K562 (cell line): Measurements from ENCODE around the gene ACSL3.

Experiments
- CBFA2T3 ChIP-seq: fragments of 450-650 bp; IDR thresholded peaks from 2 replicates; pipeline ENCODE4 v1.6.1; 2017
- NFYB ChIP-seq: IDR thresholded peaks from 2 replicates; pipeline ENCODE4 v1.6.1; 2011; ENCODE audit warnings: mild to moderate bottlenecking, moderate library complexity; ENCODE audit not compliant: insufficient read length; ENCODE audit errors: extremely low read depth
- POLR2AphosphoS5 ChIP-seq: IDR thresholded peaks from 2 replicates; pipeline ENCODE4 v1.6.1; 2011; ENCODE audit warnings: mild to moderate bottlenecking, low read depth, low read length, moderate library complexity; ENCODE audit not compliant: control insufficient read depth, insufficient read depth
- TEAD2 ChIP-seq: fragments of 450-650 bp; IDR thresholded peaks from 2 replicates; pipeline ENCODE4 v1.6.1; 2016; ENCODE audit warnings: missing genetic modification characterization, control low read depth, missing compliant biosample characterization
- ZNF408 ChIP-seq: fragments of 250-450 bp; sonication (Bioruptor Pico); IDR thresholded peaks from 2 replicates; pipeline ENCODE4 v1.4.0; 2020; ENCODE audit warnings: low read depth, mild to moderate bottlenecking, moderate library complexity

DNA sequence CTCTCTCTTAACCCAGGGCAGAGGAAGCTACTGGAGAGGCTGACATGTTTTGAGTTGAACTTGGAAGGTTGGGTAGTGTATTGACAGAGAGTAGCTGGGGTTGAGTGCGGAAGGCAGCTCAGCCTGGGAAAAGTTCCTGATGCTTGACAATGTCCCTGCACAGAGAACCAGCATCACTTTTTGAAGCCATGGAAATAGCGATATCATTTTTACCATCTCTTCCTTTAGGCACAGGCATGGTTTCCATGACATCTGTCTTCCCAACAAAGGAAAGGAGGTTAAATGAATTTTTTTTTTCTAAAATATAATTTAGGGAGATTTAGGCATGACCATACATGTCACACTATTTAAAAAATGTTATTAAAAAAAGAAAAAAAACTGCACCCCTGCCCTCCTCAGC is 112.9 kb downstream of the ACSL3 start:
- TF ChIP-seq ZNF408 (CRISPR knock-in tag) (no peak), NFYB (no peak), TEAD2 (tag) (no peak), POLR2AphosphoS5 (no peak), CBFA2T3 (no peak)
